ENCODE data around the gene CRTC3. TPM values are rescaled to one million over a fixed set of nuclear protein-coding genes. Genes with fewer than 3 reads are reported as not detected.
"Not testable (repeated sequence)": the region's sequence is repeated elsewhere in the genome, so short reads cannot be mapped to it uniquely, and the experiment has no call there.

CRTC3 gene
- total RNA-seq, 1 donor = 58.2 TPM

GRCh38 chr15:90646662-90647305 is 117.1 kb downstream of the CRTC3 start:
- Histone ChIP-seq H3K4me3 (ENCODE audit: low read length) (no peak overlapping the region), H3K9me3 (ENCODE audit: low read depth, low read length) (no peaks in the 10 kb centered on the region), H3K27me3 (ENCODE audit: insufficient read depth, low read length) (no peaks in the 10 kb centered on the region), H3K4me1 (ENCODE audit: insufficient read depth, low read length) (peaks cover 32% of the 10 kb centered on the region)

GRCh38 chr15:90647326-90647725 is 117.6 kb downstream of the CRTC3 start:
- H3K4me1 ChIP-seq (ENCODE audit: insufficient read depth, low read length) = peaks cover 32% of the 10 kb centered on the region
- H3K4me3 ChIP-seq (ENCODE audit: low read length) = no peak overlapping the region
- H3K27me3 ChIP-seq (ENCODE audit: insufficient read depth, low read length) = no peaks in the 10 kb centered on the region
- H3K9me3 ChIP-seq (ENCODE audit: low read depth, low read length) = no peaks in the 10 kb centered on the region

GRCh38 chr15:90648137-90649070 is 118.7 kb downstream of the CRTC3 start:
- Histone ChIP-seq H3K27me3 (ENCODE audit: insufficient read depth, low read length) (no peaks in the 10 kb centered on the region), H3K9me3 (ENCODE audit: low read depth, low read length) (no peaks in the 10 kb centered on the region), H3K4me3 (ENCODE audit: low read length) (no peak overlapping the region), H3K4me1 (ENCODE audit: insufficient read depth, low read length) (peaks cover 32% of the 10 kb centered on the region)

- no peaks in the 10 kb centered on the region for H3K9me3 ChIP-seq (ENCODE audit: low read depth, low read length)
- H3K27me3 ChIP-seq (ENCODE audit: insufficient read depth, low read length) = no peaks in the 10 kb centered on the region
- peaks cover 44% of the 10 kb centered on the region for H3K4me1 ChIP-seq (ENCODE audit: insufficient read depth, low read length)
- H3K4me3 ChIP-seq (ENCODE audit: low read length) = no peak overlapping the region
Measured at GRCh38 chr15:90650117-90650955, 120.6 kb downstream of the CRTC3 start.

- Histone ChIP-seq H3K4me3 (ENCODE audit: low read length) (no peak overlapping the region), H3K27me3 (ENCODE audit: insufficient read depth, low read length) (no peaks in the 10 kb centered on the region), H3K4me1 (ENCODE audit: insufficient read depth, low read length) (peaks cover 44% of the 10 kb centered on the region), H3K9me3 (ENCODE audit: low read depth, low read length) (no peaks in the 10 kb centered on the region)
Measured at GRCh38 chr15:90650956-90651689, 121.4 kb downstream of the CRTC3 start.

- Histone ChIP-seq H3K4me1 (ENCODE audit: insufficient read depth, low read length) (peaks cover 53% of the 10 kb centered on the region), H3K9me3 (ENCODE audit: low read depth, low read length) (no peaks in the 10 kb centered on the region), H3K27me3 (ENCODE audit: insufficient read depth, low read length) (no peaks in the 10 kb centered on the region), H3K4me3 (ENCODE audit: low read length) (no peak overlapping the region)
Measured at GRCh38 chr15:90654233-90655136, 124.8 kb downstream of the CRTC3 start.

- H3K4me1 ChIP-seq (ENCODE audit: insufficient read depth, low read length) = peaks cover 70% of the 10 kb centered on the region
- H3K4me3 ChIP-seq (ENCODE audit: low read length); H3K27me3 ChIP-seq (ENCODE audit: insufficient read depth, low read length); H3K9me3 ChIP-seq (ENCODE audit: low read depth, low read length): not testable (repeated sequence)
Measured at GRCh38 chr15:90657520-90658172, 127.9 kb downstream of the CRTC3 start.

- peaks cover 3% of the 10 kb centered on the region for H3K27me3 ChIP-seq (ENCODE audit: insufficient read depth, low read length)
- H3K4me3 ChIP-seq (ENCODE audit: low read length) = no peak overlapping the region
- H3K9me3 ChIP-seq (ENCODE audit: low read depth, low read length) = no peaks in the 10 kb centered on the region
- peaks cover 69% of the 10 kb centered on the region for H3K4me1 ChIP-seq (ENCODE audit: insufficient read depth, low read length)
Measured at GRCh38 chr15:90659481-90659880, 129.8 kb downstream of the CRTC3 start.

- no peak overlapping the region for H3K4me3 ChIP-seq (ENCODE audit: low read length)
- H3K4me1 ChIP-seq (ENCODE audit: insufficient read depth, low read length) = peaks cover 68% of the 10 kb centered on the region
- peaks cover 3% of the 10 kb centered on the region for H3K27me3 ChIP-seq (ENCODE audit: insufficient read depth, low read length)
- H3K9me3 ChIP-seq (ENCODE audit: low read depth, low read length) = no peaks in the 10 kb centered on the region
Measured at GRCh38 chr15:90660195-90660998, 130.7 kb downstream of the CRTC3 start.

- H3K4me1 ChIP-seq (ENCODE audit: insufficient read depth, low read length) = peaks cover 73% of the 10 kb centered on the region
- H3K9me3 ChIP-seq (ENCODE audit: low read depth, low read length); H3K27me3 ChIP-seq (ENCODE audit: insufficient read depth, low read length); H3K4me3 ChIP-seq (ENCODE audit: low read length): not testable (repeated sequence)
Measured at GRCh38 chr15:90660999-90661330, 131.2 kb downstream of the CRTC3 start.

- not testable (repeated sequence) for H3K27me3 ChIP-seq (ENCODE audit: insufficient read depth, low read length); H3K4me3 ChIP-seq (ENCODE audit: low read length); H3K9me3 ChIP-seq (ENCODE audit: low read depth, low read length)
- H3K4me1 ChIP-seq (ENCODE audit: insufficient read depth, low read length) = peaks cover 56% of the 10 kb centered on the region
Measured at GRCh38 chr15:90664081-90664461, 134.3 kb downstream of the CRTC3 start.

GRCh38 chr15:90664650-90665287 is 135.0 kb downstream of the CRTC3 start:
- no peaks in the 10 kb centered on the region for H3K9me3 ChIP-seq (ENCODE audit: low read depth, low read length)
- H3K4me1 ChIP-seq (ENCODE audit: insufficient read depth, low read length) = peaks cover 49% of the 10 kb centered on the region
- peak overlapping the region; percentile 67 for H3K4me3 ChIP-seq (ENCODE audit: low read length)
- peaks cover 3% of the 10 kb centered on the region for H3K27me3 ChIP-seq (ENCODE audit: insufficient read depth, low read length)

Measured in mononuclear cell (primary cell).